Adrenal gland (tissue), 5 donors: ENCODE measurements around the gene DLGAP1.

Source experiments
- CTCF ChIP-seq, 6 experiments: fragments of 450-650 bp in 4 of 6; fragments of 200-600 bp in 2 of 6; sonication (generic) in 1 of 6; IDR thresholded peaks; 1 replicate in 5 of 6; 2 replicates in 1 of 6; pipeline versions ENCODE4 v1.5.1 to v1.8.0; 2016 to 2021; ENCODE audit warnings: antibody characterized with exemption in 6 of 6, mild to moderate bottlenecking in 2 of 6, moderate library complexity in 1 of 6
- POLR2A ChIP-seq, 2 donors: fragments of 450-650 bp; IDR thresholded peaks; one replicate each; pipeline ENCODE4 v1.6.1; 2017; ENCODE audit warnings: antibody characterized with exemption in 2 of 2, mild to moderate bottlenecking in 2 of 2, moderate library complexity in 1 of 2
- donor health status: DM: no; HTN: no; CAD: no.

- TF ChIP-seq CTCF (IDR thresholded peaks at IDR 0.05) (no peak), POLR2A (IDR thresholded peaks at IDR 0.05) (no peak)
These were observed 183.2 kb downstream of the DLGAP1 start for GRCh38 chr18:4271952-4272351.
